Heart right ventricle (tissue), 16 donors: ENCODE data around the gene HOXD8. TPM values are rescaled to one million over a fixed set of nuclear protein-coding genes. Genes with fewer than 3 reads are reported as not detected.

Experiments
- ATAC-seq, 8 donors: fragments of 200-7000 bp; cut with Tn5 transposase; one replicate each; pipeline ENCODE4 v1.9.1; 2020; ENCODE audit warnings: mild to moderate bottlenecking in 8 of 8, moderate library complexity in 8 of 8, moderate number of reproducible peaks in 1 of 8
- DNase-seq, 2 donors: peaks; one replicate each; pipeline ENCODE4 v3.0.0-alpha.2; 2020
- H3K27ac ChIP-seq, 10 donors: fragments of 200-600 bp; sonication (generic) in 2 of 10; one replicate each; pipeline versions ENCODE4 v1.5.0 to v1.8.0; 2020 to 2022; ENCODE audit warnings: mild to moderate bottlenecking in 3 of 10
- H3K27me3 ChIP-seq, 7 donors: fragments of 200-600 bp; one replicate each; pipeline ENCODE4 v1.8.0; 2021 to 2022; ENCODE audit warnings: mild to moderate bottlenecking in 2 of 7
- H3K36me3 ChIP-seq, 9 donors: fragments of 200-600 bp; sonication (generic) in 1 of 9; one replicate each; pipeline versions ENCODE4 v1.5.0 to v1.8.0; 2020 to 2022; ENCODE audit warnings: mild to moderate bottlenecking in 2 of 9
- H3K4me1 ChIP-seq, 9 donors: fragments of 200-600 bp; sonication (generic) in 1 of 9; one replicate each; pipeline versions ENCODE4 v1.5.0 to v1.8.0; 2020 to 2022; ENCODE audit warnings: mild to moderate bottlenecking in 4 of 9
- H3K4me3 ChIP-seq, 10 donors: fragments of 200-600 bp; sonication (generic) in 2 of 10; one replicate each; pipeline versions ENCODE4 v1.5.0 to v1.8.0; 2020 to 2022; ENCODE audit warnings: mild to moderate bottlenecking in 7 of 10, moderate library complexity in 2 of 10
- H3K9me3 ChIP-seq, 11 donors: fragments of 200-600 bp in 10 of 11; sonication (generic) in 2 of 11; one replicate each; pipeline versions ENCODE4 v1.5.0 to v1.8.0; 2013 to 2022; ENCODE audit warnings: mild to moderate bottlenecking in 2 of 11, control low read depth in 1 of 11, moderate library complexity in 1 of 11
- WGBS, 2 donors: extraction: QIAGEN DNeasy Blood & Tissue Kit; methylation state at CpG; one replicate each; pipeline ENCODE4 v1.1.7; 2013; ENCODE audit warnings: inconsistent platforms in 1 of 2; 5-methylcytosine and 5-hydroxymethylcytosine counted together
- intact Hi-C, 10 donors: fragments of 100-400 bp; cut with DNase I; formaldehyde crosslinking; loops; one replicate each; pipeline versions ENCODE4 v1.11.1 to v1.14.2; 2022
- polyA plus RNA-seq, 2 donors: library from polyadenylated mRNA; stranded (reverse); fragments of 200-250 nt; gene quantifications; one replicate each; pipeline ENCODE4 v1.2.3, GENCODE V29; 2013
- total RNA-seq, 10 donors: library from RNA; stranded (reverse); fragmentation: NEBNext Ultra II Directional in 3 of 10; extraction: Animal tissue kit (Norgen Biotek cat#: 25700) in 3 of 10; gene quantifications; one replicate each; pipeline versions ENCODE4 v1.2.1 to v1.2.4, GENCODE V29; 2021 to 2023
- TF ChIP-seq, protein P1 (sequence below), 9 donors: fragments of 200-600 bp; sonication (generic) in 2 of 9; IDR thresholded peaks; one replicate each; pipeline versions ENCODE4 v1.5.0 to v1.8.0; 2021 to 2022; ENCODE audit warnings: antibody characterized with exemption in 9 of 9, mild to moderate bottlenecking in 5 of 9, moderate library complexity in 1 of 9
- donor health status: Arrhythmogenic right ventricular cardiomyopathy.
- donor health status: ischemic (EF 13 %, LVEDD 7.1; RV severe dilation, severe dysfunction).
- donor health status: healthy with polysubstance abuse.
- donor health status: DM: no; HTN: yes; CAD: no.
- donor health status: DM: no; HTN: no; CAD: no.
- donor health status: ischemic (EF 25% LVEDD 6.9; RV normal size, moderate dysfunction).
- donor health status: ischemic (EF 25% LVEDD 5.7; RV mildly dilated, moderate dysfunction).
- donor health status: healthy.
- donor health status: DM: yes; HTN: yes; CAD: no.
- donor health status: Ischemic cardiomyopathy.
- donor health status: ischemic (EF 35%, LVEDD 5.7; RV mildly dilated, moderate dysfunction).
- donor health status: nonischemic (EF 11% LVEDD 7.7; RV severe dilation, severe dysfunction).
- donor health status: DM: yes; HTN: yes; CAD: no.
- donor health status: PGD.
- donor health status: ischemic (EF 29% LVEDD 5.4; RV normal size, mild dysfunction).
- donor health status: nonischemic (EF 23%, LVEDD 6.1; RV moderate dilation, normal function).

The HOXD8 gene
- total and polyA plus RNA-seq, 12 donors, result 0.26 to 1.5 (median 0.42) TPM; not detected in 2

- Histone ChIP-seq H3K4me3 (no peak overlapping the region), H3K27ac (no peak overlapping the region), H3K4me1 (peaks cover 0 to 10% (median 6%) of the 10 kb centered on the region in 9 donors), H3K36me3 (no peaks in the 10 kb centered on the region), H3K9me3 (no peaks in the 10 kb centered on the region), H3K27me3 (peaks cover 77 to 100% (median 100%) of the 10 kb centered on the region in 7 donors)
- DNase-seq (no peak), ATAC-seq (no peak)
- TF ChIP-seq, protein P1, sequence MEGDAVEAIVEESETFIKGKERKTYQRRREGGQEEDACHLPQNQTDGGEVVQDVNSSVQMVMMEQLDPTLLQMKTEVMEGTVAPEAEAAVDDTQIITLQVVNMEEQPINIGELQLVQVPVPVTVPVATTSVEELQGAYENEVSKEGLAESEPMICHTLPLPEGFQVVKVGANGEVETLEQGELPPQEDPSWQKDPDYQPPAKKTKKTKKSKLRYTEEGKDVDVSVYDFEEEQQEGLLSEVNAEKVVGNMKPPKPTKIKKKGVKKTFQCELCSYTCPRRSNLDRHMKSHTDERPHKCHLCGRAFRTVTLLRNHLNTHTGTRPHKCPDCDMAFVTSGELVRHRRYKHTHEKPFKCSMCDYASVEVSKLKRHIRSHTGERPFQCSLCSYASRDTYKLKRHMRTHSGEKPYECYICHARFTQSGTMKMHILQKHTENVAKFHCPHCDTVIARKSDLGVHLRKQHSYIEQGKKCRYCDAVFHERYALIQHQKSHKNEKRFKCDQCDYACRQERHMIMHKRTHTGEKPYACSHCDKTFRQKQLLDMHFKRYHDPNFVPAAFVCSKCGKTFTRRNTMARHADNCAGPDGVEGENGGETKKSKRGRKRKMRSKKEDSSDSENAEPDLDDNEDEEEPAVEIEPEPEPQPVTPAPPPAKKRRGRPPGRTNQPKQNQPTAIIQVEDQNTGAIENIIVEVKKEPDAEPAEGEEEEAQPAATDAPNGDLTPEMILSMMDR (IDR thresholded peaks at IDR 0.05), result no peak
- intact Hi-C loops, result no loop called here
- WGBS, 2 donors, result 12 to 19% methylated on average over 40 of the region's 40 CpGs
These were observed 12.2 kb upstream of the HOXD8 start for GRCh38 chr2:176117162-176117822.

GRCh38 chr2:176117823-176118371, 11.6 kb upstream of the HOXD8 start:
- H3K4me1 ChIP-seq, result peaks cover 0 to 16% (median 12%) of the 10 kb centered on the region in 9 donors
- DNase-seq, result no peak
- no peaks in the 10 kb centered on the region for H3K9me3 ChIP-seq
- H3K36me3 ChIP-seq, result no peaks in the 10 kb centered on the region
- H3K4me3 ChIP-seq, result no peak overlapping the region
- no peak for ATAC-seq
- TF ChIP-seq, protein P1 (IDR thresholded peaks at IDR 0.05), result no peak
- peaks cover 77 to 100% (median 100%) of the 10 kb centered on the region in 7 donors for H3K27me3 ChIP-seq
- no peak overlapping the region for H3K27ac ChIP-seq
- 7 to 9% methylated on average over 11 of the region's 11 CpGs for WGBS, 2 donors
- intact Hi-C loops, result no loop called here

- intact Hi-C loops, result no loop called here
- WGBS, 2 donors, result 10% methylated on average over 24 of the region's 24 CpGs
- Histone ChIP-seq H3K27me3 (peaks cover 78 to 100% (median 100%) of the 10 kb centered on the region in 7 donors), H3K9me3 (no peaks in the 10 kb centered on the region), H3K4me1 (peaks cover 0 to 23% (median 17%) of the 10 kb centered on the region in 9 donors), H3K4me3 (no peak overlapping the region), H3K27ac (no peak overlapping the region), H3K36me3 (no peaks in the 10 kb centered on the region)
- ATAC-seq, result no peak
- no peak for DNase-seq
- TF ChIP-seq, protein P1 (IDR thresholded peaks at IDR 0.05), result peak in 4 of 9 donors; percentile 6 to 39 (median 19)
These were observed 10.7 kb upstream of the HOXD8 start for GRCh38 chr2:176118601-176119339.

- ATAC-seq (no peak), DNase-seq (no peak)
- H3K27me3 ChIP-seq, result peaks cover 82 to 100% (median 100%) of the 10 kb centered on the region in 7 donors
- peaks cover 0 to 23% (median 17%) of the 10 kb centered on the region in 9 donors for H3K4me1 ChIP-seq
- H3K9me3 ChIP-seq, result no peaks in the 10 kb centered on the region
- H3K27ac ChIP-seq, result no peak overlapping the region
- WGBS, 2 donors, result 11 to 15% methylated on average over 13 of the region's 13 CpGs
- H3K4me3 ChIP-seq, result no peak overlapping the region
- intact Hi-C loops, result loop anchor here in 6 of 10 donors (5.0 to 10.0 kb wide), 3 partner anchors 694 to 1027 kb away; no protein-coding TSS in a partner anchor
- TF ChIP-seq, protein P1 (IDR thresholded peaks at IDR 0.05), result no peak
- no peaks in the 10 kb centered on the region for H3K36me3 ChIP-seq
These were observed 8.9 kb upstream of the HOXD8 start for GRCh38 chr2:176120364-176121189.
